Fibroblast of peridontal ligament (primary cell): ENCODE data around the gene ARPP21.
"Not testable (repeated sequence)": the region's sequence is repeated elsewhere in the genome, so short reads cannot be mapped to it uniquely, and the experiment has no call there.

Experiments
- DNase-seq: peaks from one replicate; pipeline ENCODE4 v3.0.0-alpha.2; 2010; ENCODE audit errors: extremely low read depth

The ARPP21 gene

DNA sequence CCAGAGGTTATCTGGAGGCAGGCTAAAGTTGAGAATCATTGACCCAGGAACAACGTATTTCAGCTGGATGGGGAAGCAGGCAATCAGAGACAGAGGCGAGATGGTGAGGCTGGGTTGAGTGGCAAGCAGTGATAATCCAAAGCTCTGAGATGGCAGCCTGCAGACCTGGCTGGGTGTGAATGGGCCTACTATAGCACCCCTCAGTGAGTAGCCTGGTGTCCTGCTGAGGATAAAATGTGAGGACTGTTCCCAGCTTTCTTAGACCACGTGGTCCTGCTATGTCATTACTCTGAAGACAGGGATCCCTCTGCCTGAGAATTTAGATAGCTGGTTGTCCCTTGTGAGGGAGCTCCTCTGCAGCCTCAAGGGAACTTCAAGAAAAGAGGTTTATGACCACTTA lies 141.5 kb downstream of the ARPP21 start:
- no peak for DNase-seq

DNA sequence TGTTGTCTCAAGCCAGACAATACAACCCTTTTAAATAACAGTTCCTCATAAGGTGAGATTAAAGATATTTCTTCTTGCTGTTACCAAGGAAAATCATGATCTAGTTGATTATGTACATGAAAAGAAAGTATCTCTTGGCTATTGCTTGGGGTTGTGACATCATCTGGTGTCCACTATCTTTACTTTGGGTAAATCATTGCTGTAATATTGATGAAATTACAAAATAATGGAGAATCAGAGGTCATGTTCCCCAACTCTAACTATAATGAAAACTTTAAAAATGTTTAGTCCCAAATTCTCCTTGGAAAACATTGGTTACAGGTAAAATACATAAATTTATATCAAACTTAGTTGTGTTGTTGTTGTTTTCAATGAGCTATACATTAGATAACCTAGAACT lies 142.2 kb downstream of the ARPP21 start:
- no peak for DNase-seq

DNA sequence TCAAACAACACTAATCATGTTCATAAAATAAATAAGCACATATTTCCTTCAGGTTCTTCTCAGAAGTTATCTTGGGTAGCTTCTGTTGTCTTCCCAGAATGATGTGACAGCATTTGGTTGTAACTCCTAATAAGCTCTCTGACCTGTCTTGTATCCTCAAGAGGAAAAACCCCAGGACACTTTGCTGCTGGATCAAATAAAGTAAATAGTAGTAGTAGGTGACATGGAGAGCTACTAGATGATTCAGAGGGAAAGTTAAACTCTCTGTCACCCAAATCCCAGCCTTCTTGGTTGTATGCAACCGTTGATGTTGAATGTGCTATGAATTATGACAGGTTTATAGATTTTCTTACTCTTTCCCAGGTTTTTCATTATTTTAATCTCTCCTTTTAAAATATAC lies 143.0 kb downstream of the ARPP21 start:
- DNase-seq, result no peak

DNA sequence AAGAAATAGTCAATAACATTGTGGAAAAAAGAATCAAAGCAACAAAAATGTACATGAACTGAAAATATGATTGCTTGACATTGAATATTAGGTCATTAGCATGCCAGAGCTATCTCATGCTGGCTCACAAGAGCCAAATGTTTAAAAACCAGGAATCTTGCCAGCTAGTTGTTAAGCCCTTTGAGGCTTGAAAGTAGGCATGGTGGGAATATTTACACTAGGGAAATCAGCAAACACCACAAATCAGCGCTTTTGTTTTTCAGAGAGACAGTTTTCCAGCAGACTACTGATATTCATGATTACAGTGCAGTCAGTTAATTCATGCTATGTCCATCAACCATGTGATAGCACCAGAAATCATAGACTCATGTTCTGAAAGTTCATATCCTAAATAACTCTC lies 144.8 kb downstream of the ARPP21 start:
- no peak for DNase-seq

DNA sequence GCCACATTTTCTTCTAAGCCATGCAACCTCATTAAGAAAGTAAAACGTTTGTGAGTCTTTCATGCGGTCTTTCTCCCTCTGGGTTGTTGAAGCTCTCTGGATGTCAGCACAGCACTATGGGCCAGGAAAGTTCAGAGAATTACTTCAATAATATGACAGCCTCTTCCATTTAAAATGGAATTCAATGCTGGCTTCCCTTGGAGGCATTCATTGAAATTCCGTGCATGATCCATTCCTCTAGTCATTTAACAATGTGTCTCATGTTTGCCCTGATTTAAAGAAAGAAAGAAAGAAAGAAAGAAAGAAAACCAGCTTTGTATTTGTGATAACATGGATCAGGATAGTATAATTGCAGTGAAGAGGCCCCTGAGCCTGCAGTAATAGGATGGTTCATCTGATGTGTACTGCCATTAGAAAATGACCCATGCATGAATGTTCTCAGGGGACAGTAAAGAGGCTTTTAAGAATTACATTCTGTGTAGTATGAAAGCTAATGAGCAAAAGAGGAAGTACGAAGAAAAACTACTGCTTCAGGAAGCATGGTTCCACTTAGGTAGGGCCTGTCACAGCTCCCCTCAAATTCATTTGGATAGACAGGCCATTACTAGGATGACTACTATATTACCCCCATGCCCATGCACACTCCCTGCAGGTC lies 146.0 kb downstream of the ARPP21 start:
- no peak for DNase-seq

DNA sequence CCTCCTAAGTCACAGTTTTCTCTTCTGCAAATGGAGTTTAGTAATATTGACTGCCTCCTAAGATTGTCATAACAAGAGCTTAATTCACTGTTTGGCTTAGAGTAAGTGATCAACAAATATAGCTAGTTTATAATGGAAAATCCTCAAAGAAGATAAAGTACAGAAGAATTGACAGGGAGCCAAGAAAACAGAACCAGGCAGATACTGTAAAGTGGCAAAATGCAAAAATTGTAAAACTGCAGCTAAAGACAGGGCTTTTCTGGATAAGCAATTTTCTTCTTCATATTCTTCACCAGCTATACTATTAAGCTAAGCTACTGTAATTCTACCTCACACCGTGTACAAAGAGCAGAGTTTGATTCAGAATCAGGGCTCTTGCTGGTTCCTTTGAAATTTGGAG lies 148.6 kb downstream of the ARPP21 start:
- no peak for DNase-seq

DNA sequence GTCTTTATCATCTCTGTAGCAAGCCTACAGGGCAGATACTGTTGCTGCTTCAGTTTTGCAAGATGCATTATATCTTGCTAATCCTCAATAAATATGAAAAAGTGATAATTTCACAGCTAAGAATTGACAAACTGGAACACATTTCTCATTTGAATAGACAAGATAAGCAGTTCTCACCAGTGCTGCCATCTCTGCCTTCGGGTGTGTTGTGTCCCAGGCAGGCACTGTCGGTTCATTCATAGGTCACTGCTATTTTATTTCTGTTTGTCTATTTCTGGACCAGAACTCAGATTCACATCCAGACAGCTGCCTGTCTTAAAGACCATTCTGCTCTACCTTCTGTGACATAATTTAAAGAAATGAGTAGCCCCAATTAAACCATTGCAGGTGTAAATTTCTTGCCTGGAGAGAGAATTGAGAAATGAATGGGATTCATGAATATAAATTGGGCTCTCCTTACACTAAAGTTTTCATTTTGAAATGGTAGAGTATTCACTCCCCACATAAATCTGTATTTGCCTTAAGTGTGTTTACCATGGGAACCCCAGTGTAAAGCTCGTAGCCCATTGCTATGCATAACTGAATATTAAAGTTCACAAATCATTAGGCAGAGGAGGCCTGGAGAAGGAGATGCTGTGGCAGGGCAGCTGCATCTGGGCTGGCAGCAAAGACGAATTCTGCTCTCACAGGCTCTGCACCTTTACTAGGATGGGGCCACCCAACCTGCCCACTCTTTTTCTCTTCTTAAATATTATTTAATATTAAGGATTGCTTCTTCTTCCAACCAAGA lies 149.9 kb downstream of the ARPP21 start:
- DNase-seq, result no peak

DNA sequence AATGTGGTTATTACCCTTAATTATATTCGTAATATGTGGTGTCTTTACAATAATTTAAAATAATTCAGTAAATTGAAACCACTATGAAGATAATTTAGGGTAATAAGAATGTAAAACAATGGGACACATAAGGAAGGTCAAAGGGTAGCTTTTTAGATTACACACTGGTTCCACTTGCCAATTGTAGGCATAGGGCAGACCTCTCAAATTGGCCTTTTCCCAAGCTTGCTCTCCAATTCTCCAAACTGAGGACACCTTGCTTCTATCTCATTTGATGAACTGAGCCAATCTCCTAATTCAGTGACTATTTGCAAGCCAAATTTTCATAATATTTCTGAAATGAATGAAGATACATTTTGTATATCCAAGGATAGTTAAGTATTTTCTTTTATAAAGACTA lies 151.4 kb downstream of the ARPP21 start:
- DNase-seq, result no peak

DNA sequence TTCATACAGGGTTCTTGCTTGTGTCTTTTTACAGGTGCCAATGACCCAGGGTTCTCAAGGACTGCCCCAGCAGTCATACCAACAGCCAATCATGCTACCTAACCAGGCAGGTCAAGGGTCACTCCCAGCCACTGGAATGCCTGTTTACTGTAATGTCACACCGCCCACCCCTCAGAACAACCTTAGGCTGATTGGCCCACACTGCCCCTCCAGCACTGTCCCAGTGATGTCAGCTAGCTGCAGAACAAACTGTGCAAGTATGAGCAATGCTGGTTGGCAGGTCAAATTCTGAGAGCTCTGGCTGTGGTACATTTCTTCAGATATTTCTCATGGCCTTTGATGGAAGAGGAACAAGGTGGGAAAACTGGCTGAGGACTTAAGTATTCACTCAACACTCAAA lies 154.3 kb downstream of the ARPP21 start:
- no peak for DNase-seq

DNA sequence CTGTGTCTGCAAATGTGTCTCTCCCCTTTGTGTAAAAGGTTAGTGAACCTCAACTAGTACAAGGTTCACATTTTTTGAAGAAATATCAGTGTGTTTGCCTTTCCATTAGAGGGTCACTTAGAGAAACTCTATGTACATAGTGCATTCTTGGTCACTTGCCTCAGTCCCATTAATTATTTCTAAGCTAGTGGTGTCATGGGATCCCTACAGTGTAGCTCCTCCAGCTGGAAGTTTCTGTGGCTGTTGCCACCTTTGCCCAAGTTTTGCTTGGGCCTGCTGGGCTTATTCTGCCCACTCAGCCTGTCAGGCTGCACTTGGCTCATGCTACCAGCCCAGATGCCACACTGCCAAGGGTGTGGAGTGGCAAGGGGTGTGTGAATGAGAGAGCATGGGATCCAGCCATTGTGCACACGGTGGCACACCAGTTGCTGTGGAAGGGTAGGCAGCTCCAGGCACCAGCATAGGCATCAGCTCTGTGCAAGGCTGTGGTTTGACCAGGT lies 161.7 kb downstream of the ARPP21 start:
- DNase-seq, result no peak

DNA sequence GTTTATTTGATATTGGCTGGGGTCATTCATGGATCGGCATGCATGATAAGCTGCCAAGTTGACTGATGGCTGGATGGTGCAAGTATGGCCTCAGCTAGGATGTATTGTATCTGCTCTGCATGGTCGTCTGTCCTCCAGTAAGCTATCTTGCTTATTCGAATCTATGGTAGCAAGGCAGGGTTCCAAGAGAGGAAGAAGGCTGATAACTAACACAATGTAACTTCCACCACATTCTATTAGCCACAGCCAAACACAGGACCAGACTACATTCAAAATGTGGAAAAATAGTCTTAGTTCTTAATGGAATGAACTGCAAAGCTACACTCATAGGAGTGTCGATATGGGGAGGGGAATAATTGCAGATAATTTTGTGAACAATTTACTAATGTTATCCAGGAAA lies 175.2 kb downstream of the ARPP21 start:
- DNase-seq, result no peak

DNA sequence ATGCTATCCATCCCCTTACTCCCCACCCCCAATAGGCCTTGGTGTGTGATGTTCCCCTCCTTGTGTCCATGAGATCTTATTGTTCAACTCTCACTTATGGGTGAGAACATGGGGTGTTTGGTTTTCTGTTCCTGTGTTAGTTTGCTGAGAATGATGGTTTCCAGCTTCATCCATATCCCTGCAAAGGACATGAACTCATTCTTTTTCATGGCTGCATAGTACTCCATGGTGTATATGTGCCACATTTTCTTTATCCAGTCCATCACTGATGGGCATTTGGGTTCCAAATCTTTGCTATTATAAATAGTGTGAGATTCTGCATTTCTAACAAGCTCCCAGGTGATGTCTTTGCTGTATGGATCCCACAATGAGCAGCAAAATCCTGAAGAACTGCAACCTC lies 176.5 kb downstream of the ARPP21 start:
- DNase-seq, result not testable (repeated sequence)

DNA sequence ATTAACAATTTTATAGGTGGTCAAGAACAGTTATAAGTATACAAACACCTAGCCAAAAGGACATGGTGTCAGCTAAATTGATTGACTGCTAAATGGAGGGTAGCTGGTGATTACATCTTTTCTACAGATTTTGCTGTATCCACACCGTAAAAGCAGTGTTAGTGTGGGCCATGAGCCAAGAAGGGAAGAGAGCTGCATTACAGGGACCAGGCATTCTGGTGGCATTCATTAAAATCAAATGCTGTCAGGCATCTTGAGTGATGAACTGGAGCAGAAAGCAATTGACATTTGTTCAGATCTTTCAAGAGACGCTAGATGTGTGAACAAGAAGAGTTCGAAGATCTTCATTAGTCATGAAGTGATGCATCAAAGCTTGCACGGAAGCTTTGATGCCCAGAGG lies 177.9 kb downstream of the ARPP21 start:
- no peak for DNase-seq

DNA sequence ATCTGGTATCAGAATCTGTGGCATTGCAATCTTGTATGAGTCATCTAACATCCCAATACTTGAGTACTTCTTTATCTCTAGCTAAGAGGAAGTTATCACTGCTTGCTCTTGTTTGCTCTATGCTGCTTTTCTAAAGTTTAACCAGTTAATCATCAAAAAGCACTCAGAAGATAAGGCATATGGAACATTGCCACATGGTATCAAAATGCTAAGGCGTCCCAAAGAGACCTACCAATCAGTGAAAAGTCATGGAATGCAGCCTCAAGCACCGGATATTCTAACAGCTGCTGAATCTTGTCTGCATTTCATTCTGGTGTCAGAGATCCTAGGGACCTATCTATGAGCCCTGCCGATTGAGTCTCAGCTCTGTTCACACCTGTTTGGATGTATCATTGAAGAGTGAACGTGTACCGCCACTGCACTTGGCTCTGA lies 192.8 kb downstream of the ARPP21 start:
- no peak for DNase-seq
